DMS153 treated with DMSO at 0.1 percent for 48 hours (cell line): ENCODE results near the gene CKS1B.

Experiments used
- DNase-seq: peaks from one replicate; lab custom pipeline; 2025; ENCODE audit not compliant: unreplicated experiment; lab: John Stamatoyannopoulos, UW

Gene CKS1B

DNA sequence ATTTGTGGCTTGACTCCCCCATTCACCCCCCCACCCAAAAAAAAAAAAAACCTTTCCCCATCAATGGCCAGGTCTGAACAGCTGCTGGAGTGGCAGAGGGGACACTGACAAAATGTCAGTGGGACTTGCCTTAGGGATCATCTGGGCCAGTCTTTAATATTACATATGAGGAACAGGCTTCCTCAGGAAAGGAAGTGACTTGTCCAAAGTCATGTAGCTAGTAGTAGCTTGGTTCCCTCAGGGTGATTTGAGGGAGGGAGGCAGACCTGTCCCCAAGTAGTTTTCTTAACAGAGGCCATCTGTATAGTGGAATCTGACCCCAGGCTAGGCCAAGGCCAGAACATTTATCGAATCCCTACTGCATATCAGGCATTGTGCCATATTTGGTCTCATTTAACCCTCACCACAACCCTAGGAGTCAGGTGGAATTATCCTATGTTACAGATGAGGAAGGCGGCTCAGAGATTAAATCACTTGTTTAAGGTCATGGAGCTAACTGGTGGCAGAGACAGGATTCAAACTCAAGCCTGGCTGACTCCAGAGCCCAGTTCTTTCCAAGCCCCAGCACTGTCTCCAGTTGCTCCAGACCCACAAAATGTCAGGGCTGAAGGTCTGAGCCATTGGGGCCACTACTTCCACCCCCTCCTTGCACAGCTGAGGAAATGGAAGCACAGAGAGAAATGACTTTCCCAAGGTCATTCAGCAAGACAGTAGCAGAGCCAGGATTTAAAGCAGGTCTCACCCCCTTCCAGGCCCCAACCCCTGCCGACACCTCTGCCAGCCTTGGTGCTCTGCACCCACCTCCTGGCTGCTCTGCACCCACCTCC lies 38.5 kb downstream of the CKS1B start:
- DNase-seq, result no peak

DNA sequence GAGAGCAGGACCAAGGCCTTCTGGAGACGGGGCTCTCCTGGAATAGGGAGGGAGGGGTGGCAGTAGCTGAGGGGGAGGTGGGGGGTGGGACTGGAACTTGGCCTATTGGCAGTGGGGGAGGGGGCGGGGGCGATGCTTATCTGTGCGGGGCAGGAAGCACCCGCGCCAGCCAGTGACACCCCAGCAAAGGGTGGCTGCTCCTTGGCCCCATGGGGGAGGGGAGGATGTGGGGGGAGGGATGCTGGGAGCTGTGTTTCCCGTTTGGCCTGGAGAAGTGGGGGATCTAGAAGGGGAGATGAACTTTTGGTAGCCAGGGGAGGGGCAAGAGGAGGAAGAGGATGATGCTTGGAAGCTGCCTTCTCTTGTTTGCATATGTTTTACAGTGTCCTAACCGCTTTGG lies 39.2 kb downstream of the CKS1B start:
- no peak for DNase-seq

- no peak for DNase-seq
Measured at GRCh38 chr1:155014709-155015508, 40.4 kb downstream of the CKS1B start.

DNA sequence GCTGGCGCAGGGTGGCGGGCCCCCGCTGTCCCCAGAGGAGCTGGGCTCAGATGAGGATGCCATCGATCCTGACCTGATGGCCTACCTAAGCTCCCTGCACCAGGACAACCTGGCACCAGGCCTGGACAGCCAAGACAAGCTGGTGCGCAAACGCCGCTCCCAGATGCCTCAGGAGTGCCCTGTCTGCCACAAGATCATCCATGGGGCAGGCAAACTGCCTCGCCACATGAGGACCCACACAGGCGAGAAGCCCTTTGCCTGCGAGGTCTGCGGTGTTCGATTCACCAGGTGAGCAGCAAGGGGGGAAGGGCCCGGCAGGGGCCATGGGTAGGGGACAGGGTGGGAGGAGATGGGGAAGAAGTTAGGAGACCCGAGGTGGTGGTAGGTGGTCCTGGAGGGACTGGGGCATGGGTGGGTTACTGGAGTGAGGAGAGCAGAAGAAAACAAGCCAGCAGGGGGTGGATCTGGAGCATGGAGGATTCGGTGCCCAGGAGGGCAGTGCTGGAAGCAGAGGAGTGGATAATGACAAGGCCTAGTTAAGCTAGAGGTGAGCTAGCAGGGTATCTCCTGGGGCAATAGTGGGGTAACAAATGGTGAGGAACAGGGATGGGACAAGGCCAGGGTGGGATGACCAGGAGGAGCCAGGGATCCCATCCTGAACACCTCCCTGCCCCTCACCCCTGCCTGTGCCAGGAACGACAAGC lies 41.2 kb downstream of the CKS1B start:
- DNase-seq, result no peak

DNA sequence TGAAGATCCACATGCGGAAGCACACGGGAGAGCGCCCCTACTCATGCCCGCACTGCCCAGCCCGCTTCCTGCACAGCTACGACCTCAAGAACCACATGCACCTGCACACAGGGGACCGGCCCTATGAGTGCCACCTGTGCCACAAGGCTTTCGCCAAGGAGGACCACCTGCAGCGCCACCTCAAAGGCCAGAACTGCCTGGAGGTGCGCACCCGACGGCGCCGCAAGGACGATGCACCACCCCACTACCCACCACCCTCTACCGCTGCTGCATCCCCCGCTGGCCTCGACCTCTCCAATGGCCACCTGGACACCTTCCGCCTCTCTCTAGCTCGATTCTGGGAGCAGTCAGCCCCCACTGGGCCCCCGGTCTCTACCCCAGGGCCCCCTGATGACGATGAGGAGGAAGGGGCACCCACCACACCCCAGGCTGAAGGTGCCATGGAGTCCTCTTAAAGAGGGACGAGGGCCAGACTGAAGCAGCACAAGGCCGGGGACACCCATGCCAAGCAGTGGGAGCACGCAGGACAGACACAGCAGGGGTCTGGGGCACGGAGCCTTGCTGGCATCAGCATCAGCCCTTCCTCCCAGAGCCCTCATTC lies 41.9 kb downstream of the CKS1B start:
- DNase-seq, result no peak

GRCh38 chr1:155017041-155017945 lies 42.8 kb downstream of the CKS1B start:
- no peak for DNase-seq

DNA sequence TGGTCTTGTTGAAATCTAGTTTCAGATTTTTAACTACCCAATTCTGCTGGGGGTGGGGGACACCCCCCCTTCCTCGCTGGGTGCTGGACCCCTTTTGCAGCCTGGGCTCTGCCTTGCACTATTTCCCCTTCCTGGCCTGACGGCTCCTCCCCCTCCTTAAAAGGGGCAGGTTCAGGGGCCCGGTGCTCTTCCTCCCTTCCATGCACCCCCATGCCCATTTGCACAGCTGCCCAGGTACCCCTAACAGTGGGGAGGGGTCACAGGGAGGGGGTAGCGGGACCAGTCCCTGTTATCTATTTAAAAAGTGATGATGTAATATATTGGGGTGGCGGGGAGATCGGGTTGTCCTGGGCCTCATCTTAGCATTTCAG lies 43.5 kb downstream of the CKS1B start:
- DNase-seq, result no peak

DNA sequence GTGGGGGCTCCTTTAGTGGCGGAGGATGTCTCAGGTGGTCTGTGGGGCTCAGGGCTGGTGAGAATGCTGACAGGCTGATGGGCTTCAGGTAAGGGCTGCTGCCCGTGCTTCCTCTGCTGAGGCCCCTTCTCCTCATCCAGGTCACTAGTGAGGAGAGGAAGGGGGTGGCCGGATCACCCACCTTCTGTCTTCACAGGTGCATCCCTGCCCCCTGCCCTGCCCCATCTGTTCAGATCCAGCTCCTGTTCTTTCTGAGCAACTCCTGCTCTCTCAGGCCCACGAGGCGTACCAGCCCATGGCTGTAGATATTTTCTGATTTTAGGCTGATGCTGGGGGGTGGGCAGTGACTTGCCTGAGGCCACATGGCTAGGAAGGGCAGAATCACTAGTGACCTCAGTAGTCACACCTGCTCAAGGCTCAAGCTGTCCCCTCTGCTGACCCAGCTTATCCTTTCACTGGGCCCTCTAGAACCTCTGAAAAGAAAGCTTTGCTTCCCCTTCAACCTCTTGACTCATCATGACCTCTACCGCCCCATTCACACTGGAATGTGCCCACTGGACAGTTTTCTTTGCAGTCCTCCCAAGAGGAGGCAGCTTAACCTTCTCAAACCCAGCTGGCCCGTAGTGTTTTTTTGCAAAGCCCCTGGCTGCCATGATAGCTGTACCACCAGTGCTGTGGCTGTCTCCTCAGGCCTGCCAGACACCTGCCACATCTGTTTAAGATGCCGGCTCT lies 44.3 kb downstream of the CKS1B start:
- no peak for DNase-seq

DNA sequence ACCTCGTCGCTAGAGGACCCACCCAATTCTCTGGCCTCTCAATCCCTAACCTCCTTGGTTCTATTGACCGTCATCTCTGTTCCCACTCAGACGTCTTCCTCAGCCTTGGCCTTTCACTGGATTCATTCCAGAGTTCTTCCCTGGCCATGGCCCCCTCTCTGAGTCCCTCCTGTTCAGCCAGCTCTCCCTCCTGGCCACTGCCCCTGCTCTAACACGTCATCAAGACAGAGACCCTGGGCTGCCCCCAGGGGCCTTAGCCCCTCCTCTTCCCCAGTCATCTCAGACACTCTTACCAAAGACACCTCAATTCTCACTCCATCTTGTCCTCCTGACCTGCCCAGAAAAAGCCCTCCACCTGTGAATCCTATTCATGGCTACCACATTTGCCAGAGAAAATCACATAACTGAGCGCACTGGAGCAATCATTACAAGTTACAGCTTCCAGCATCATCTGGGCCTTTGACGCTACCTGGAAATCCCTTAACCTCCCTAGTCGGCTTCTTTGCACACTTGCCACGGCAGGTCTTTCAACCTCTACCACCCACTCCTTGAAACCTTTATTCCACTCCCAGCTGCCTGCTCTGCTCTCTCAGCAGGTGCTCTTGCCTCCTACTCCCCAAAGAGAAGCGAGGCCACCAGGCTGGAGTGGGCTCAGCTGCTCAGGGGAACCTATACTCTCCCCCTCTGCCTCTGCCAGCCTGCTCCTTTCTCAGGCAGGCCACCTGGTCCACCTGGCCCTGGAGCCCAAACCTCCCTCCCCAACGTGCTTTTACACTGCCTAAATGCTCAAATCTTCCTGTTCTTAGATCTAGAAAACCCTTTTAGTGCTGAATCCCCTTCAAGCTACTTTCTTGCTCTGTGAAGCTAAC lies 45.1 kb downstream of the CKS1B start:
- no peak for DNase-seq

DNA sequence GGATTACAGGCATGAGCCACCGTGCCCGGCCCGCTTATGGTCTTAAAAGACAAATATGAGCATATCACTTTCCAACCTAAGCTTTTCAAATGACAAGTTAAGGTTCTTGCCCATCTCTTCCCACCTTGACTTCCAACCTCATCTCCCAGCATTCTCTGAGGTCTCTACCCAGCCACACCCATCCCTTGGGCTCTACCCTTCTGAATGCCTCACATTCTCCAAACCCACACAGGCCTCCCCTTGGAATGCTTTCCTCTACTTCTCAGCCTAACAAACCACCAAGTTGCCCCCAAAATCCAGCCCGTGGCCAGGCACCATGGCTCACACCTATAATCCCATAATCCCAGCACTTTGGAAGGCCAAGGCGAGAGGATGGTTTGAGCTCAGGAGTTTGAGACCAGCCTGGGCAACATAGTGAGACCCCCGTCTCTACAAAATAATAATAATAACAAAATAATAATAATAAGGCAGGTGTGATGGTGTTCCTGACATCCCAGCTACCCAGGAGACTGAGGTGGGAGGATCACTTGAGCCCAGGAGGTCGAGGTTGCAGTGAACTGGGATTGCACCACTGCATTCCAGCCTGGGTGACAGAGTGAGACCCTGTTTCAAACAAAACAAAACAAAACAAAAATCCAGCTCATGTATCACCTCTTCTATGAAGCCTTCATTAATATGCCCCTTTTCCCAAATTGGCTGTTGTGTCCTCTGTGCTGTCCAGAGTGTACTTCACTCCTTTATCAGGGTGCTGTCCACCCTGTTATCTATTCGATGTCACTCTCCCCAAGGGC lies 47.9 kb downstream of the CKS1B start:
- no peak for DNase-seq

- peak; percentile 36 for DNase-seq
Measured at GRCh38 chr1:155022927-155023236, 48.4 kb downstream of the CKS1B start.

DNA sequence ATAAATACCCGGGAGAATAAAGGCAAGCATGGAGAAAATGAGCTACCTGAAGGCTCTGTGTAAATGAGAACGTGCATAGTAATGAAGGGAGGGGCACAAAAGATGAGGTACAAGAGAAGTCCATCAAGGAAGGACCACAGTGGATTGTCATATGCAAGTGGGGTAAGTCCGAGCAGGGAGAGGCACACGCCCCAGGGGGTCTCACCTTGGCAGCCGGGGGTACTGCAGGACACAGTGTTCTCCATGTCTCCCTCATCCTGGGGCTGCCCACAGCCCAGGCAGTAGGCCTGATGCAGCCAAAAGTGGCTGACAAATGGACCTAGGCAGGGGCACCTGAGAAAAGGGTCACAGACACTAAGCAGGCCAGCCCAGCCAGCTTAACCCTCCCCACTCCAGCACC lies 49.1 kb downstream of the CKS1B start:
- DNase-seq, result no peak

- no peak for DNase-seq
Measured at GRCh38 chr1:155024315-155024714, 49.8 kb downstream of the CKS1B start.

DNA sequence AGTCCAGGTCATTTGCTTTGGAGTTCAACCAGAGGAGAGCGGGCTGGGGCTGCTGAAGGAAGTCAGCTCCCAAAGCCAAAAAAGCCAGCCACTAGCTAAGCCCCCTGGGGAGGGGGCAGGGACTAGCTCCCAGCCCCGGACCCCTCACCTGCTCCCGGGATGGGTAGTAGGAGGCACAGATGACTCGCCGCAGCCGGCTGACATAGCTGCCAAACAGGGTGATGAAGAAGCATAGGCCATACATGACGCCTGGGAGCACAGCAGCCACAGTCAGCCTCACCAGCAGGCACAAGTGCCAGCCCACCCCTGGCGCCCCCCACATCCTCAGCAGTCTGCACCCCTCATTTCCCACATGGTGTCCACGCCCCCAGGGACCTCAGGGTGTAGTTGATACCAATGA lies 51.7 kb downstream of the CKS1B start:
- no peak for DNase-seq

- no peak for DNase-seq
Measured at GRCh38 chr1:155026588-155026987, 52.1 kb downstream of the CKS1B start.
